ENCODE results near the gene HDLBP. TPM values are rescaled to one million over a fixed set of nuclear protein-coding genes. Genes with fewer than 3 reads are reported as not detected.

The HDLBP gene
- total and polyA plus RNA-seq, 10 of the 15 experiments (the other 5 are each of a cell fraction or from before 2014, with no cell fraction given) = 19.5 to 383 (median 249) TPM

- Histone ChIP-seq H3K27ac (ENCODE audit: control insufficient read depth, insufficient read depth) (no peak overlapping the region), H3K79me2 (ENCODE audit: control insufficient read depth, insufficient read depth, low read length) (peaks cover 49% of the 10 kb centered on the region), H3K36me3 (ENCODE audit: control insufficient read depth in 2 of 2, insufficient read depth in 2 of 2, low read length in 1 of 2) (peaks cover 18 to 30% of the 10 kb centered on the region in 2 experiments), H4K20me1 (ENCODE audit: control insufficient read depth, insufficient read depth) (peaks cover 12% of the 10 kb centered on the region), H3K4me1 (ENCODE audit: control insufficient read depth, insufficient read depth, low read length) (peaks cover 13% of the 10 kb centered on the region), H3K9me3 (replicated peaks; ENCODE audit: control insufficient read depth, insufficient read depth, low read length) (no peaks in the 10 kb centered on the region), H3K4me2 (ENCODE audit: control insufficient read depth, insufficient read depth) (no peak overlapping the region), H2AFZ (ENCODE audit: control insufficient read depth, low read depth, low read length) (no peak overlapping the region), H3K27me3 (replicated peaks in 1 of 2; ENCODE audit: control insufficient read depth in 2 of 2, insufficient read depth in 2 of 2, low read length in 1 of 2) (no peaks in the 10 kb centered on the region), H3K4me3 (no peak overlapping the region), H3K9ac (ENCODE audit: control insufficient read depth, insufficient read depth, low read length) (no peak overlapping the region)
- intact Hi-C loops (cut with micrococcal nuclease; ENCODE audit: unreplicated experiment) = no loop called here
- BruUV-seq (replicated peaks) = no TSS peak
- TF ChIP-seq ZNF687 (IDR thresholded peaks at IDR 0.05) (no peak), ZNF217 (IDR thresholded peaks at IDR 0.05) (no peak), ZBED1 (IDR thresholded peaks at IDR 0.05; ENCODE audit: borderline replicate concordance) (no peak), MTA3 (IDR thresholded peaks at IDR 0.05; ENCODE audit: borderline replicate concordance, low read length) (no peak), EED (IDR thresholded peaks at IDR 0.05; ENCODE audit: low read depth) (no peak), BHLHE40 (IDR thresholded peaks at IDR 0.05; ENCODE audit: borderline replicate concordance in 1 of 2, low read depth in 2 of 2, low read length in 1 of 2) (no peak)
- WGBS (ENCODE audit: insufficient coverage, insufficient replicate concordance, low lambda C conversion rate, missing lambda C conversion rate) = 88% methylated on average over 7 of the region's 7 CpGs
- SMC1A ChIA-PET (ENCODE audit: uncharacterized antibody, unreplicated experiment) = interaction anchor here (0.6 to 1.2 kb wide), 3 partner anchors 16 to 54 kb away, joined by 3 to 5 read pairs (median 3); no protein-coding TSS in a partner anchor
- POLR2A ChIA-PET = no interaction called here
- no peak for DNase-seq (ENCODE audit: low read depth, low spot score)
- CTCF ChIA-PET = interaction anchor here (1.4 kb wide), 1 partner anchor 15 kb away, joined by 5 read pairs; no protein-coding TSS in a partner anchor
- RAD21 ChIA-PET (ENCODE audit: unreplicated experiment) = no interaction called here
- ATAC-seq = no peak
- no peak for FAIRE-seq
- in situ Hi-C loops (cut with MboI) = no loop called here
These were observed 47.2 kb downstream of the HDLBP start for GRCh38 chr2:241268306-241268705.

Measured in GM12878 (cell line).